IPS-NIHi11 (cell line): ENCODE measurements around the gene INPP5E.

Experiments used
- DNase-seq: peaks from one replicate; pipeline ENCODE4 v3.0.0; 2012; ENCODE audit warnings: mixed read lengths, low spot score

Gene INPP5E

GRCh38 chr9:136439481-136440408, at the start of gene INPP5E:
INPP5E (minus strand) TSS chr9:136439845; CDS start chr9:136439419, 426 bp downstream.
- DNase-seq: peak; percentile 100

GRCh38 chr9:136488247-136489214, 48.9 kb upstream of the INPP5E start:
- peak; percentile 80 for DNase-seq

GRCh38 chr9:136487672-136488071, 48.0 kb upstream of the INPP5E start:
- DNase-seq: no peak

- no peak for DNase-seq
Measured at GRCh38 chr9:136486823-136487620, 47.4 kb upstream of the INPP5E start.

GRCh38 chr9:136486131-136486530, 46.5 kb upstream of the INPP5E start:
- no peak for DNase-seq

- peak; percentile 68 for DNase-seq
Measured at GRCh38 chr9:136485049-136486045, 45.7 kb upstream of the INPP5E start.

- DNase-seq: no peak
Measured at GRCh38 chr9:136484153-136485048, 44.8 kb upstream of the INPP5E start.

- DNase-seq: peak; percentile 92
Measured at GRCh38 chr9:136483589-136484152, 44.0 kb upstream of the INPP5E start.

- DNase-seq: peak; percentile 97
Measured at GRCh38 chr9:136482793-136483588, 43.3 kb upstream of the INPP5E start, which contains the start of gene SEC16A. SEC16A (minus strand) TSS chr9:136483040; CDS start chr9:136477615, 5,425 bp downstream.

- DNase-seq: no peak
Measured at GRCh38 chr9:136482046-136482792, 42.6 kb upstream of the INPP5E start.

- DNase-seq: no peak
Measured at GRCh38 chr9:136481558-136481957, 41.9 kb upstream of the INPP5E start.

- no peak for DNase-seq
Measured at GRCh38 chr9:136476369-136477150, 36.9 kb upstream of the INPP5E start.

GRCh38 chr9:136474974-136475865, 35.6 kb upstream of the INPP5E start:
- no peak for DNase-seq

- no peak for DNase-seq
Measured at GRCh38 chr9:136474021-136474640, 34.5 kb upstream of the INPP5E start.

GRCh38 chr9:136473354-136473721, 33.7 kb upstream of the INPP5E start:
- DNase-seq: no peak
